IMR-90 (cell line): ENCODE data around the gene UCP2. TPM values are rescaled to one million over a fixed set of nuclear protein-coding genes. Genes with fewer than 3 reads are reported as not detected.
A peak's percentile ranks its signal among the peaks of the same experiment; 100 is the strongest.

Experiments
- ATAC-seq: fragments of 200-7000 bp; cut with Tn5 transposase; 2 replicates; pipeline ENCODE4 v1.9.1; 2020; ENCODE audit warnings: low read depth, mild to moderate bottlenecking, moderate library complexity
- BruUV-seq: library from RNA; stranded (reverse); fragments of 400-500 nt; replicated peaks from 2 replicates; lab custom pipeline; 2021; lab: Mats Ljungman, UMichigan
- CTCF ChIA-PET: fragments of 300-600 bp; formaldehyde crosslinking; extraction: SDS; loops from one replicate; lab custom pipeline; 2021; ENCODE audit warnings: antibody characterized with exemption; lab: Yijun Ruan, JAX
- POLR2A ChIA-PET: fragments of 300-600 bp; sonication (Branson Sonifier 250); formaldehyde crosslinking; loops from one replicate; lab custom pipeline; 2022; ENCODE audit warnings: antibody characterized with exemption; ENCODE audit not compliant: unreplicated experiment; lab: Charles Lee
- DNase-seq: peaks from one replicate; pipeline ENCODE4 v3.0.0; 2013
- H2AFZ ChIP-seq: replicated peaks from 2 replicates; pipeline ENCODE3; 2013; ENCODE audit warnings: low read length, mild to moderate bottlenecking; ENCODE audit not compliant: poor library complexity
- H2AK5ac ChIP-seq: 2 replicates; pipeline ENCODE4 v1.6.1; 2013; ENCODE audit warnings: low read depth, low read length, inconsistent platforms
- H2AK9ac ChIP-seq: replicated peaks from 2 replicates; pipeline ENCODE3; 2013; ENCODE audit warnings: mild to moderate bottlenecking, low read depth, low read length, moderate library complexity; ENCODE audit not compliant: poor library complexity
- H2BK120ac ChIP-seq: 2 replicates; pipeline ENCODE4 v1.6.1; 2013; ENCODE audit warnings: low read depth, low read length, inconsistent platforms
- H2BK15ac ChIP-seq: 3 replicates; pipeline ENCODE4 v1.6.1; 2013; ENCODE audit warnings: low read depth, low read length, inconsistent platforms
- H2BK20ac ChIP-seq: 2 replicates; pipeline ENCODE4 v1.6.1; 2013; ENCODE audit warnings: low read depth, mild to moderate bottlenecking, inconsistent platforms, low read length, moderate library complexity
- H2BK5ac ChIP-seq: 2 replicates; pipeline ENCODE4 v1.6.1; 2013; ENCODE audit warnings: mild to moderate bottlenecking, low read depth, low read length, inconsistent platforms; ENCODE audit not compliant: poor library complexity, severe bottlenecking
- H3K14ac ChIP-seq: replicated peaks from 2 replicates; pipeline ENCODE4 v1.6.1; 2013; ENCODE audit warnings: low read depth, low read length, inconsistent platforms
- H3K18ac ChIP-seq: 2 replicates; pipeline ENCODE4 v1.6.1; 2013; ENCODE audit warnings: low read depth, low read length, control low read depth
- H3K23ac ChIP-seq: 2 replicates; pipeline ENCODE4 v1.6.1; 2013; ENCODE audit warnings: low read depth, low read length, inconsistent platforms
- H3K27ac ChIP-seq: 2 replicates; pipeline ENCODE4 v1.5.1; 2013; ENCODE audit warnings: mild to moderate bottlenecking, control low read depth, low read length; ENCODE audit not compliant: insufficient read depth
- H3K27me3 ChIP-seq: 2 replicates; pipeline ENCODE4 v1.6.1; 2013; ENCODE audit warnings: low read length; ENCODE audit not compliant: control insufficient read depth, insufficient read depth
- H3K36me3 ChIP-seq: 2 replicates; pipeline ENCODE4 v1.6.1; 2013; ENCODE audit warnings: low read length, mixed read lengths; ENCODE audit not compliant: control insufficient read depth, insufficient read depth
- H3K4ac ChIP-seq: 2 replicates; pipeline ENCODE4 v1.6.1; 2013; ENCODE audit warnings: low read depth, low read length, inconsistent platforms
- H3K4me1 ChIP-seq: 2 replicates; pipeline ENCODE4 v1.6.1; 2013; ENCODE audit warnings: low read length, mixed read lengths; ENCODE audit not compliant: control insufficient read depth, insufficient read depth
- H3K4me2 ChIP-seq: 2 replicates; pipeline ENCODE4 v1.6.1; 2013; ENCODE audit warnings: low read depth, mild to moderate bottlenecking, control low read depth, low read length, moderate library complexity
- H3K4me3 ChIP-seq: 2 replicates; pipeline ENCODE4 v1.5.1; 2013; ENCODE audit warnings: low read depth, mild to moderate bottlenecking, control low read depth, low read length, moderate library complexity; ENCODE audit not compliant: insufficient read depth
- H3K56ac ChIP-seq: 2 replicates; pipeline ENCODE4 v1.6.1; 2013; ENCODE audit warnings: low read length, inconsistent platforms; ENCODE audit not compliant: insufficient read depth; ENCODE audit errors: extremely low read depth
- H3K79me1 ChIP-seq, 2 experiments: 2 replicates each; pipeline ENCODE4 v1.6.1; 2013; ENCODE audit warnings: low read length in 2 of 2, inconsistent platforms in 1 of 2, low read depth in 1 of 2
- H3K9ac ChIP-seq: 2 replicates; pipeline ENCODE4 v1.6.1; 2013; ENCODE audit warnings: low read depth, low read length, control low read depth
- H3K9me1 ChIP-seq: 2 replicates; pipeline ENCODE4 v1.6.1; 2013; ENCODE audit warnings: low read length, inconsistent platforms; ENCODE audit not compliant: insufficient read depth
- H3K9me3 ChIP-seq: 2 replicates; pipeline ENCODE4 v1.6.1; 2013; ENCODE audit warnings: low read length; ENCODE audit not compliant: control insufficient read depth, insufficient read depth
- H4K20me1 ChIP-seq: 2 replicates; pipeline ENCODE4 v1.6.1; 2013; ENCODE audit warnings: low read length, inconsistent platforms; ENCODE audit not compliant: insufficient read depth
- H4K5ac ChIP-seq: 2 replicates; pipeline ENCODE4 v1.6.1; 2013; ENCODE audit warnings: mild to moderate bottlenecking, low read depth, low read length, control low read depth
- H4K8ac ChIP-seq, 2 experiments: 2 replicates each; pipeline ENCODE4 v1.6.1; 2013; ENCODE audit warnings: low read depth in 2 of 2, low read length in 2 of 2, control low read depth in 1 of 2, inconsistent platforms in 1 of 2
- H4K91ac ChIP-seq: 2 replicates; pipeline ENCODE4 v1.6.1; 2013; ENCODE audit warnings: low read depth, low read length, inconsistent platforms; ENCODE audit not compliant: insufficient read depth
- NFE2L2 ChIP-seq: fragments of 150-350 bp; IDR thresholded peaks from 2 replicates; pipeline ENCODE4 v1.6.1; 2016; ENCODE audit warnings: low read depth, mild to moderate bottlenecking, low read length
- POLR2A ChIP-seq: IDR thresholded peaks from 2 replicates; pipeline ENCODE4 v1.6.1; 2012; ENCODE audit warnings: mild to moderate bottlenecking, low read depth, low read length
- RCOR1 ChIP-seq: IDR thresholded peaks from 2 replicates; pipeline ENCODE4 v1.6.1; 2012; ENCODE audit warnings: mild to moderate bottlenecking, low read length, improper control_type of control experiment; ENCODE audit not compliant: insufficient replicate concordance
- SMC3 ChIP-seq: fragments of 150-350 bp; IDR thresholded peaks from 2 replicates; pipeline ENCODE4 v1.6.1; 2016; ENCODE audit warnings: low read depth, mild to moderate bottlenecking, antibody characterized with exemption, low read length, moderate library complexity
- WGBS, 2 experiments: methylation state at CpG; one replicate each; pipeline versions ENCODE4 v1.1.5 to v1.1.7; 2013; ENCODE audit warnings: missing lambda C conversion rate in 2 of 2; ENCODE audit not compliant: insufficient read length in 1 of 2; ENCODE audit errors: extremely low coverage in 2 of 2; 5-methylcytosine and 5-hydroxymethylcytosine counted together
- dilution Hi-C: fragments of 300-500 bp; cut with HindIII; formaldehyde crosslinking; loops from one replicate; pipeline ENCODE4 v1.14.3; 2018; ENCODE audit warnings: low sequenced_read_pairs; ENCODE audit not compliant: unreplicated experiment
- in situ Hi-C: fragments of 300-500 bp; cut with MboI; formaldehyde crosslinking; loops from 3 replicates; pipeline ENCODE4 v1.14.3; 2019; ENCODE audit warnings: low sequenced_read_pairs, inconsistent platforms, mixed read lengths
- intact Hi-C: fragments of 100-400 bp; cut with micrococcal nuclease; formaldehyde crosslinking; loops from 2 replicates; pipeline ENCODE4 v1.10.0; 2022
- polyA plus RNA-seq, 3 experiments: library from polyadenylated mRNA; depleted of rRNA; stranded (reverse); fragments of >200 nt; gene quantifications; 2 replicates each; pipeline ENCODE4 v1.2.3, GENCODE V29; 2012; ENCODE audit warnings: low replicate concordance in 1 of 3
- total RNA-seq: library from RNA; depleted of rRNA; stranded (reverse); fragments of >200 nt; gene quantifications from 2 replicates; pipeline ENCODE4 v1.2.3, GENCODE V29; 2012

Gene UCP2
- total and polyA plus RNA-seq, 2 of the 4 experiments (the other 2 are of a cell fraction): 2.0 to 11.9 TPM

DNA sequence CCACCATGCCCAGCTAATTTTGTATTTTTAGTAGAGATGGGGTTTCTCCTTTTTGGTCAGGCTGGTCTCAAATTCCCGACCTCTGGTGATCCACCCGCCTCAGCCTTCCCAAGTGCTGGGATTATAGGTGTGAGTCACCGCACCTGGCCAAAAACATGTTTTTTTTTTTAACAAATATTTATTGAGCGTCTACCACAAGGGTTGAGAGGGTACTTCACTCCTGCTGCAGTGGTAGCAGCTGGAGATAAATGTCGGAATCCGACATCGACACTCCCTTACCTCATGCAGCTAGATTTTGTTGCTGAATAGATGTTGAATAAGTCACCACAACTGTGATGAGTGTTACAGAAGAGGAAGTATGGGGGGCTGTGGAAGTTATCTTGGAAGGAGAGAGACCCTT lies 30.8 kb downstream of the UCP2 start:
- intact Hi-C loops: no loop called here
- ChIA-PET POLR2A (no interaction called here), CTCF (interaction anchor here (0.6 to 1.4 kb wide), 2 partner anchors 12 to 235 kb away, joined by 6 to 7 read pairs; no protein-coding TSS in a partner anchor)
- dilution Hi-C loops: no loop called here
- Histone ChIP-seq H2AK5ac (no peak overlapping the region), H2BK15ac (no peak overlapping the region), H3K9me1 (0 out of 2 replicates have a peak, but pooled peaks cover 4% of the 10 kb centered on the region), H4K20me1 (no peaks in the 10 kb centered on the region), H2AFZ (no peak overlapping the region), H2BK120ac (no peak overlapping the region), H3K56ac (no peak overlapping the region), H3K23ac (no peak overlapping the region), H3K36me3 (no peaks in the 10 kb centered on the region), H3K4ac (no peak overlapping the region), H3K9ac (no peak overlapping the region), H2BK5ac (no peak overlapping the region), H3K4me3 (no peak overlapping the region), H3K4me1 (peaks cover 3% of the 10 kb centered on the region; the same call in 1 of the 2 replicates), H3K79me1 (no peaks in the 10 kb centered on the region), H2AK9ac (no peak overlapping the region), H3K9me3 (peaks cover 3% of the 10 kb centered on the region), H3K27ac (no peak overlapping the region), H2BK20ac (no peak overlapping the region), H3K4me2 (no peak overlapping the region), H4K91ac (no peak overlapping the region), H4K5ac (no peak overlapping the region), H3K14ac (no peak overlapping the region), H3K18ac (no peak overlapping the region), H3K27me3 (no peaks in the 10 kb centered on the region; the same call in 1 of the 2 replicates), H4K8ac (no peak overlapping the region)
- in situ Hi-C loops: no loop called here
- no CpG with 5 or more reads among the region's 7 CpGs for WGBS, 2 experiments
- no peak for TF ChIP-seq NFE2L2
- TF ChIP-seq POLR2A: no peak
- no peak for TF ChIP-seq SMC3
- TF ChIP-seq RCOR1: no peak
- peak; percentile 59 for DNase-seq
- no peak for ATAC-seq
- BruUV-seq: no TSS peak
